A673 (cell line): Measurements from ENCODE around the gene DOCK10. TPM values are rescaled to one million over a fixed set of nuclear protein-coding genes. Genes with fewer than 3 reads are reported as not detected.

Experiments
- BruUV-seq: library from RNA; stranded (reverse); fragments of 400-500 nt; replicated peaks from 2 replicates; lab custom pipeline; 2021; lab: Mats Ljungman, UMichigan
- CTCF ChIA-PET: fragments of 300-600 bp; sonication (Branson Sonifier 250); formaldehyde crosslinking; loops from one replicate; lab custom pipeline; 2022; ENCODE audit warnings: antibody characterized with exemption; lab: Charles Lee
- POLR2A ChIA-PET: fragments of 300-600 bp; sonication (Branson Sonifier 250); formaldehyde crosslinking; loops from one replicate; lab custom pipeline; 2022; ENCODE audit warnings: antibody characterized with exemption; ENCODE audit not compliant: low non-redundant PET; lab: Charles Lee
- DNase-seq: peaks from one replicate; pipeline ENCODE4 v3.0.0-alpha.2; 2015; ENCODE audit warnings: low spot score
- H3K27ac ChIP-seq: fragments of 200-600 bp; sonication (generic); 2 replicates; pipeline ENCODE4 v1.5.1; 2016; ENCODE audit warnings: mixed run types, low read depth, mild to moderate bottlenecking, mixed read lengths, antibody characterized with exemption, low read length; ENCODE audit not compliant: poor library complexity, severe bottlenecking
- H3K27me3 ChIP-seq: fragments of 200-600 bp; sonication (generic); replicated peaks from 2 replicates; pipeline ENCODE4 v1.6.1; 2017; ENCODE audit warnings: mixed run types, low read depth, mild to moderate bottlenecking, mixed read lengths, antibody characterized with exemption, low read length; ENCODE audit not compliant: insufficient read depth, poor library complexity
- H3K36me3 ChIP-seq: fragments of 200-600 bp; sonication (generic); 2 replicates; pipeline ENCODE4 v1.6.1; 2016; ENCODE audit warnings: mixed run types, mild to moderate bottlenecking, mixed read lengths, antibody characterized with exemption, low read length; ENCODE audit not compliant: insufficient read depth, poor library complexity, severe bottlenecking
- H3K4me1 ChIP-seq: fragments of 200-600 bp; sonication (generic); 2 replicates; pipeline ENCODE4 v1.6.1; 2017; ENCODE audit warnings: mixed run types, mild to moderate bottlenecking, mixed read lengths, antibody characterized with exemption, low read length; ENCODE audit not compliant: insufficient read depth, poor library complexity, severe bottlenecking
- H3K4me3 ChIP-seq: fragments of 200-600 bp; sonication (generic); 2 replicates; pipeline ENCODE4 v1.5.1; 2016; ENCODE audit warnings: low read depth, mixed run types, mild to moderate bottlenecking, mixed read lengths, low read length; ENCODE audit not compliant: poor library complexity, severe bottlenecking
- H3K9me3 ChIP-seq: fragments of 200-600 bp; sonication (generic); 2 replicates; pipeline ENCODE4 v1.6.1; 2016; ENCODE audit warnings: mixed run types, low read depth, mild to moderate bottlenecking, mixed read lengths, antibody characterized with exemption, low read length; ENCODE audit not compliant: poor library complexity, severe bottlenecking
- CTCF ChIP-seq: fragments of 300-800, 200-600 bp; sonication (generic); conservative IDR thresholded peaks from 2 replicates; pipeline ENCODE4 v1.5.1; 2017; ENCODE audit warnings: low read depth, mild to moderate bottlenecking, antibody characterized with exemption, low read length, moderate library complexity, mixed read lengths
- EZH2 ChIP-seq: fragments of 200-600 bp; sonication (generic); IDR thresholded peaks from 2 replicates; pipeline ENCODE4 v1.6.1; 2017; ENCODE audit warnings: borderline replicate concordance, low read depth, mild to moderate bottlenecking, mixed read lengths, antibody characterized with exemption, low read length; ENCODE audit not compliant: poor library complexity, severe bottlenecking
- intact Hi-C: fragments of 100-400 bp; cut with micrococcal nuclease; formaldehyde crosslinking; loops from one replicate; pipeline ENCODE4 v1.10.0; 2022; ENCODE audit not compliant: unreplicated experiment
- total RNA-seq: library from RNA; stranded (reverse); gene quantifications from 2 replicates; pipeline ENCODE4 v1.2.3, GENCODE V29; 2021

Gene DOCK10
- total RNA-seq, 1 experiment from 2014 or later = 5.1 TPM

- ChIA-PET CTCF (no interaction called here), POLR2A (no interaction called here)
- Histone ChIP-seq H3K27ac (no peak overlapping the region), H3K27me3 (no peaks in the 10 kb centered on the region), H3K36me3 (no peaks in the 10 kb centered on the region), H3K4me1 (no peaks in the 10 kb centered on the region), H3K9me3 (no peaks in the 10 kb centered on the region), H3K4me3 (no peak overlapping the region)
- no peak for DNase-seq
- TF ChIP-seq EZH2 = no peak
- TF ChIP-seq CTCF = no peak
- no TSS peak for BruUV-seq
- intact Hi-C loops = no loop called here
Observed at GRCh38 chr2:225019105-225019504, 23.2 kb downstream of the DOCK10 start.

GRCh38 chr2:225017713-225018112 lies 24.6 kb downstream of the DOCK10 start:
- Histone ChIP-seq H3K4me3 (no peak overlapping the region), H3K9me3 (no peaks in the 10 kb centered on the region), H3K27ac (no peak overlapping the region), H3K36me3 (no peaks in the 10 kb centered on the region), H3K27me3 (no peaks in the 10 kb centered on the region), H3K4me1 (no peaks in the 10 kb centered on the region)
- DNase-seq = no peak
- CTCF ChIA-PET = no interaction called here
- TF ChIP-seq EZH2 = no peak
- no peak for TF ChIP-seq CTCF
- intact Hi-C loops = no loop called here
- BruUV-seq = no TSS peak
- POLR2A ChIA-PET = no interaction called here

- H3K36me3 ChIP-seq = no peaks in the 10 kb centered on the region
- no peak overlapping the region for H3K27ac ChIP-seq
- intact Hi-C loops = no loop called here
- H3K9me3 ChIP-seq = no peaks in the 10 kb centered on the region
- H3K4me1 ChIP-seq = no peaks in the 10 kb centered on the region
- BruUV-seq = no TSS peak
- TF ChIP-seq EZH2 (no peak), CTCF (no peak)
- POLR2A ChIA-PET = no interaction called here
- CTCF ChIA-PET = no interaction called here
- H3K4me3 ChIP-seq = no peak overlapping the region
- no peaks in the 10 kb centered on the region for H3K27me3 ChIP-seq
- DNase-seq = no peak
Observed at GRCh38 chr2:225017098-225017685, 25.1 kb downstream of the DOCK10 start.
